NT2/D1 (cell line): ENCODE data around the gene SH3RF1.

Source experiments
- DNase-seq: peaks from one replicate; pipeline ENCODE4 v3.0.0-alpha.2; 2011; ENCODE audit warnings: low read depth, low spot score
- H3K27me3 ChIP-seq: 2 replicates; pipeline ENCODE4 v1.6.0; 2011; ENCODE audit warnings: mild to moderate bottlenecking; ENCODE audit not compliant: insufficient read length, insufficient read depth
- H3K36me3 ChIP-seq: 2 replicates; pipeline ENCODE4 v1.6.1; 2011; ENCODE audit warnings: mild to moderate bottlenecking, low read length, mixed read lengths; ENCODE audit not compliant: insufficient read depth, insufficient read length
- H3K4me1 ChIP-seq: 2 replicates; pipeline ENCODE4 v1.5.1; 2011; ENCODE audit not compliant: insufficient read depth, insufficient read length
- H3K4me3 ChIP-seq: 2 replicates; pipeline ENCODE4 v1.5.1; 2011; ENCODE audit warnings: low read depth; ENCODE audit not compliant: insufficient read length
- H3K9ac ChIP-seq: 2 replicates; pipeline ENCODE4 v1.6.0; 2011; ENCODE audit warnings: low read depth; ENCODE audit not compliant: insufficient read length
- H3K9me3 ChIP-seq: 2 replicates; pipeline ENCODE4 v1.5.1; 2011; ENCODE audit warnings: mild to moderate bottlenecking, low read length; ENCODE audit not compliant: insufficient read depth
- SUZ12 ChIP-seq: IDR thresholded peaks from 2 replicates; pipeline ENCODE4 v1.6.1; 2011; ENCODE audit not compliant: insufficient read length, insufficient read depth; ENCODE audit errors: extremely low read depth
- YY1 ChIP-seq: IDR thresholded peaks from 2 replicates; pipeline ENCODE4 v1.6.1; 2011; ENCODE audit not compliant: insufficient read length, insufficient read depth
- ZNF274 ChIP-seq: IDR thresholded peaks from 2 replicates; pipeline ENCODE4 v1.6.1; 2011; ENCODE audit warnings: mild to moderate bottlenecking, low read depth, low read length

Gene SH3RF1

GRCh38 chr4:169059306-169060211 is 211.2 kb downstream of the SH3RF1 start:
- H3K9me3 ChIP-seq, result no peaks in the 10 kb centered on the region
- H3K9ac ChIP-seq, result no peak overlapping the region
- no peaks in the 10 kb centered on the region for H3K4me1 ChIP-seq
- no peaks in the 10 kb centered on the region for H3K36me3 ChIP-seq
- H3K27me3 ChIP-seq, result no peaks in the 10 kb centered on the region
- H3K4me3 ChIP-seq, result no peak overlapping the region
- no peak for DNase-seq
- no peak for TF ChIP-seq YY1
- TF ChIP-seq ZNF274, result no peak
- no peak for TF ChIP-seq SUZ12

GRCh38 chr4:169058312-169058711 is 212.4 kb downstream of the SH3RF1 start:
- no peaks in the 10 kb centered on the region for H3K4me1 ChIP-seq
- no peak overlapping the region for H3K4me3 ChIP-seq
- H3K9me3 ChIP-seq, result no peaks in the 10 kb centered on the region
- DNase-seq, result no peak
- H3K9ac ChIP-seq, result no peak overlapping the region
- no peaks in the 10 kb centered on the region for H3K36me3 ChIP-seq
- TF ChIP-seq SUZ12 (no peak), ZNF274 (no peak), YY1 (no peak)
- no peaks in the 10 kb centered on the region for H3K27me3 ChIP-seq

- H3K9ac ChIP-seq, result no peak overlapping the region
- DNase-seq, result no peak
- TF ChIP-seq ZNF274 (no peak), YY1 (no peak), SUZ12 (no peak)
- H3K4me3 ChIP-seq, result no peak overlapping the region
- H3K36me3 ChIP-seq, result no peaks in the 10 kb centered on the region
- no peaks in the 10 kb centered on the region for H3K9me3 ChIP-seq
- H3K4me1 ChIP-seq, result no peaks in the 10 kb centered on the region
- no peaks in the 10 kb centered on the region for H3K27me3 ChIP-seq
Observed at GRCh38 chr4:169054879-169055278, 215.9 kb downstream of the SH3RF1 start.

- no peaks in the 10 kb centered on the region for H3K36me3 ChIP-seq
- H3K27me3 ChIP-seq, result no peaks in the 10 kb centered on the region
- H3K4me1 ChIP-seq, result no peaks in the 10 kb centered on the region
- no peaks in the 10 kb centered on the region for H3K9me3 ChIP-seq
- H3K9ac ChIP-seq, result no peak overlapping the region
- no peak overlapping the region for H3K4me3 ChIP-seq
- no peak for DNase-seq
- TF ChIP-seq YY1 (no peak), ZNF274 (no peak)
Observed at GRCh38 chr4:169052594-169052945, 218.2 kb downstream of the SH3RF1 start.

- no peak for DNase-seq
- Histone ChIP-seq H3K27me3 (no peaks in the 10 kb centered on the region), H3K4me3 (no peak overlapping the region), H3K9me3 (no peaks in the 10 kb centered on the region), H3K9ac (no peak overlapping the region), H3K36me3 (no peaks in the 10 kb centered on the region), H3K4me1 (no peaks in the 10 kb centered on the region)
- TF ChIP-seq SUZ12 (no peak), ZNF274 (no peak), YY1 (no peak)
Observed at GRCh38 chr4:169051761-169052593, 218.8 kb downstream of the SH3RF1 start.

- no peak overlapping the region for H3K9ac ChIP-seq
Observed at GRCh38 chr4:169050881-169051760, 219.6 kb downstream of the SH3RF1 start.

More at GRCh38 chr4:169050881-169051760, 219.6 kb downstream of the SH3RF1 start:
- Histone ChIP-seq H3K36me3 (no peaks in the 10 kb centered on the region), H3K4me3 (no peak overlapping the region), H3K27me3 (no peaks in the 10 kb centered on the region), H3K4me1 (no peaks in the 10 kb centered on the region), H3K9me3 (no peaks in the 10 kb centered on the region)
- no peak for DNase-seq
- TF ChIP-seq ZNF274, result no peak
- TF ChIP-seq SUZ12, result no peak
- no peak for TF ChIP-seq YY1
